DOHH2 (cell line): Measurements from ENCODE around the gene NELFB.

Source experiments
- H3F3A ChIP-seq: fragments of 200-600 bp; sonication (generic), shearing (Covaris generic); 2 replicates; pipeline ENCODE4 v1.6.0; 2016; ENCODE audit warnings: antibody characterized with exemption, mild to moderate bottlenecking; ENCODE audit not compliant: control insufficient read depth, insufficient read depth
- H3K27ac ChIP-seq: fragments of 200-600 bp; sonication (generic); 2 replicates; pipeline ENCODE4 v1.5.1; 2014; ENCODE audit warnings: low read depth, mild to moderate bottlenecking, low read length, moderate library complexity
- H3K27me3 ChIP-seq: fragments of 200-600 bp; sonication (generic); 2 replicates; pipeline ENCODE4 v1.6.1; 2014; ENCODE audit warnings: mild to moderate bottlenecking, low read length, mixed read lengths; ENCODE audit not compliant: control insufficient read depth
- H3K36me3 ChIP-seq: fragments of 200-600 bp; sonication (generic); 2 replicates; pipeline ENCODE4 v1.6.1; 2014; ENCODE audit warnings: mild to moderate bottlenecking, low read length, moderate library complexity, mixed read lengths; ENCODE audit not compliant: control insufficient read depth
- H3K4me1 ChIP-seq: fragments of 200-600 bp; sonication (generic); 2 replicates; pipeline ENCODE4 v1.6.1; 2014; ENCODE audit warnings: mild to moderate bottlenecking, low read length, mixed read lengths; ENCODE audit not compliant: control insufficient read depth
- H3K4me2 ChIP-seq: fragments of 200-600 bp; sonication (generic); 2 replicates; pipeline ENCODE4 v1.6.0; 2014; ENCODE audit warnings: mild to moderate bottlenecking, low read length, moderate library complexity
- H3K4me3 ChIP-seq: fragments of 200-600 bp; sonication (generic); 2 replicates; pipeline ENCODE4 v1.5.1; 2014; ENCODE audit warnings: mild to moderate bottlenecking, low read length, mixed read lengths
- H3K79me2 ChIP-seq: fragments of 200-600 bp; sonication (generic); 2 replicates; pipeline ENCODE4 v1.6.1; 2014; ENCODE audit warnings: mild to moderate bottlenecking, low read length, mixed read lengths; ENCODE audit not compliant: control insufficient read depth
- H3K9me2 ChIP-seq: fragments of 200-600 bp; sonication (generic); replicated peaks from 2 replicates; pipeline ENCODE4 v1.6.1; 2014; ENCODE audit warnings: mild to moderate bottlenecking, low read length, mixed read lengths; ENCODE audit not compliant: control insufficient read depth
- H3K9me3 ChIP-seq: fragments of 200-600 bp; sonication (generic); 2 replicates; pipeline ENCODE4 v1.6.1; 2014; ENCODE audit warnings: antibody characterized with exemption, low read length, mixed read lengths; ENCODE audit not compliant: control insufficient read depth, insufficient read depth
- H4K20me1 ChIP-seq: fragments of 200-600 bp; sonication (generic); 2 replicates; pipeline ENCODE4 v1.6.0; 2014; ENCODE audit warnings: low read depth, mild to moderate bottlenecking, antibody characterized with exemption, low read length, moderate library complexity; ENCODE audit not compliant: control insufficient read depth, insufficient read depth
- EZH2phosphoT487 ChIP-seq: fragments of 200-600 bp; sonication (generic); IDR thresholded peaks from 2 replicates; pipeline ENCODE4 v1.6.1; 2017; ENCODE audit warnings: borderline replicate concordance, mild to moderate bottlenecking, antibody characterized with exemption, low read length, moderate library complexity, mixed read lengths
- TF ChIP-seq, protein P1 (sequence below): fragments of 200-600 bp; sonication (generic); IDR thresholded peaks from one replicate; pipeline ENCODE4 v1.5.1; 2014; ENCODE audit warnings: antibody characterized with exemption, mild to moderate bottlenecking, low read depth, low read length; ENCODE audit not compliant: poor library complexity, severe bottlenecking

The NELFB gene

GRCh38 chr9:137286975-137287383, 31.9 kb downstream of the NELFB start:
- TF ChIP-seq, protein P1, sequence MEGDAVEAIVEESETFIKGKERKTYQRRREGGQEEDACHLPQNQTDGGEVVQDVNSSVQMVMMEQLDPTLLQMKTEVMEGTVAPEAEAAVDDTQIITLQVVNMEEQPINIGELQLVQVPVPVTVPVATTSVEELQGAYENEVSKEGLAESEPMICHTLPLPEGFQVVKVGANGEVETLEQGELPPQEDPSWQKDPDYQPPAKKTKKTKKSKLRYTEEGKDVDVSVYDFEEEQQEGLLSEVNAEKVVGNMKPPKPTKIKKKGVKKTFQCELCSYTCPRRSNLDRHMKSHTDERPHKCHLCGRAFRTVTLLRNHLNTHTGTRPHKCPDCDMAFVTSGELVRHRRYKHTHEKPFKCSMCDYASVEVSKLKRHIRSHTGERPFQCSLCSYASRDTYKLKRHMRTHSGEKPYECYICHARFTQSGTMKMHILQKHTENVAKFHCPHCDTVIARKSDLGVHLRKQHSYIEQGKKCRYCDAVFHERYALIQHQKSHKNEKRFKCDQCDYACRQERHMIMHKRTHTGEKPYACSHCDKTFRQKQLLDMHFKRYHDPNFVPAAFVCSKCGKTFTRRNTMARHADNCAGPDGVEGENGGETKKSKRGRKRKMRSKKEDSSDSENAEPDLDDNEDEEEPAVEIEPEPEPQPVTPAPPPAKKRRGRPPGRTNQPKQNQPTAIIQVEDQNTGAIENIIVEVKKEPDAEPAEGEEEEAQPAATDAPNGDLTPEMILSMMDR, result peak; percentile 81
- no peak for TF ChIP-seq EZH2phosphoT487
- H3K4me1 ChIP-seq, result peaks cover 60% of the 10 kb centered on the region
- no peaks in the 10 kb centered on the region for H3K79me2 ChIP-seq
- H3K36me3 ChIP-seq, result peaks cover 7% of the 10 kb centered on the region
- H4K20me1 ChIP-seq, result no peaks in the 10 kb centered on the region
- no peaks in the 10 kb centered on the region for H3K9me2 ChIP-seq
- H3F3A ChIP-seq, result peaks cover 32% of the 10 kb centered on the region
- peak overlapping the region; percentile 46 for H3K4me3 ChIP-seq
- H3K27me3 ChIP-seq, result no peaks in the 10 kb centered on the region
- no peaks in the 10 kb centered on the region for H3K9me3 ChIP-seq
- peak overlapping the region; percentile 65 for H3K4me2 ChIP-seq
- H3K27ac ChIP-seq, result peak overlapping the region; percentile 89

- 0 out of 2 replicates have a peak, but pooled peaks cover 3% of the 10 kb centered on the region for H3K27me3 ChIP-seq
- H3K9me2 ChIP-seq, result no peaks in the 10 kb centered on the region
- peaks cover 4% of the 10 kb centered on the region; the same call in 1 of the 2 replicates for H3F3A ChIP-seq
- no peaks in the 10 kb centered on the region for H3K79me2 ChIP-seq
- peaks cover 33% of the 10 kb centered on the region for H3K4me1 ChIP-seq
- peaks cover 6% of the 10 kb centered on the region; the same call in 1 of the 2 replicates for H3K9me3 ChIP-seq
- no peak overlapping the region for H3K4me3 ChIP-seq
- H4K20me1 ChIP-seq, result no peaks in the 10 kb centered on the region; the same call in 1 of the 2 replicates
- no peak for TF ChIP-seq EZH2phosphoT487
- TF ChIP-seq, protein P1, result no peak
- no peak overlapping the region for H3K4me2 ChIP-seq
- no peak overlapping the region for H3K27ac ChIP-seq
- no peaks in the 10 kb centered on the region for H3K36me3 ChIP-seq
These were observed 38.0 kb downstream of the NELFB start for GRCh38 chr9:137293094-137293481.

GRCh38 chr9:137293482-137294090, 38.5 kb downstream of the NELFB start:
- no peaks in the 10 kb centered on the region for H3K9me2 ChIP-seq
- peaks cover 6% of the 10 kb centered on the region; the same call in 1 of the 2 replicates for H3K9me3 ChIP-seq
- peaks cover 2% of the 10 kb centered on the region; the same call in 1 of the 2 replicates for H3K36me3 ChIP-seq
- TF ChIP-seq, protein P1, result no peak
- no peak for TF ChIP-seq EZH2phosphoT487
- H3K27ac ChIP-seq, result no peak overlapping the region
- peaks cover 3% of the 10 kb centered on the region; the same call in 1 of the 2 replicates for H4K20me1 ChIP-seq
- no peak overlapping the region for H3K4me2 ChIP-seq
- H3K4me3 ChIP-seq, result no peak overlapping the region
- peaks cover 38% of the 10 kb centered on the region for H3K4me1 ChIP-seq
- peaks cover 6% of the 10 kb centered on the region; the same call in 1 of the 2 replicates for H3F3A ChIP-seq
- H3K27me3 ChIP-seq, result 0 out of 2 replicates have a peak, but pooled peaks cover 3% of the 10 kb centered on the region
- H3K79me2 ChIP-seq, result no peaks in the 10 kb centered on the region
